ENCODE results near the gene ABRAXAS1.
A peak's percentile ranks its signal among the peaks of the same experiment; 100 is the strongest.

Gene ABRAXAS1

GRCh38 chr4:83486457-83487129 lies 1.7 kb upstream of the ABRAXAS1 start:
- H3K9me2 ChIP-seq (replicated peaks; ENCODE audit: insufficient read depth, low read length): no peaks in the 10 kb centered on the region
- H2AFZ ChIP-seq (ENCODE audit: low read depth, low read length, severe bottlenecking): no peak overlapping the region
- H3K9me3 ChIP-seq (ENCODE audit: insufficient read depth, low read length): no peaks in the 10 kb centered on the region
- H3K9ac ChIP-seq (ENCODE audit: low read length): no peak overlapping the region
- H3K36me3 ChIP-seq (ENCODE audit: low read length): no peaks in the 10 kb centered on the region
- H4K20me1 ChIP-seq (ENCODE audit: low read depth, low read length): no peaks in the 10 kb centered on the region
- peaks cover 8% of the 10 kb centered on the region; the same call in 1 of the 2 replicates for H3K79me2 ChIP-seq (ENCODE audit: insufficient read depth, low read length)
- H3K27ac ChIP-seq (ENCODE audit: low read depth, low read length): no peak overlapping the region
- no peak overlapping the region for H3K4me3 ChIP-seq (ENCODE audit: insufficient read depth, low read length, poor library complexity, severe bottlenecking)
- H3K27me3 ChIP-seq (ENCODE audit: low read length): no peaks in the 10 kb centered on the region
- no peak overlapping the region for H3K4me2 ChIP-seq (ENCODE audit: low read depth, low read length, poor library complexity, severe bottlenecking)
- TF ChIP-seq, protein P1, sequence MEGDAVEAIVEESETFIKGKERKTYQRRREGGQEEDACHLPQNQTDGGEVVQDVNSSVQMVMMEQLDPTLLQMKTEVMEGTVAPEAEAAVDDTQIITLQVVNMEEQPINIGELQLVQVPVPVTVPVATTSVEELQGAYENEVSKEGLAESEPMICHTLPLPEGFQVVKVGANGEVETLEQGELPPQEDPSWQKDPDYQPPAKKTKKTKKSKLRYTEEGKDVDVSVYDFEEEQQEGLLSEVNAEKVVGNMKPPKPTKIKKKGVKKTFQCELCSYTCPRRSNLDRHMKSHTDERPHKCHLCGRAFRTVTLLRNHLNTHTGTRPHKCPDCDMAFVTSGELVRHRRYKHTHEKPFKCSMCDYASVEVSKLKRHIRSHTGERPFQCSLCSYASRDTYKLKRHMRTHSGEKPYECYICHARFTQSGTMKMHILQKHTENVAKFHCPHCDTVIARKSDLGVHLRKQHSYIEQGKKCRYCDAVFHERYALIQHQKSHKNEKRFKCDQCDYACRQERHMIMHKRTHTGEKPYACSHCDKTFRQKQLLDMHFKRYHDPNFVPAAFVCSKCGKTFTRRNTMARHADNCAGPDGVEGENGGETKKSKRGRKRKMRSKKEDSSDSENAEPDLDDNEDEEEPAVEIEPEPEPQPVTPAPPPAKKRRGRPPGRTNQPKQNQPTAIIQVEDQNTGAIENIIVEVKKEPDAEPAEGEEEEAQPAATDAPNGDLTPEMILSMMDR (IDR thresholded peaks at IDR 0.05; ENCODE audit: insufficient read depth, low read length, poor library complexity, severe bottlenecking): no peak
- TF ChIP-seq EZH2phosphoT487 (conservative IDR thresholded peaks at IDR 0.05; ENCODE audit: low read length): no peak
- H3F3A ChIP-seq (ENCODE audit: insufficient read depth): no peaks in the 10 kb centered on the region; the same call in 1 of the 2 replicates

DNA sequence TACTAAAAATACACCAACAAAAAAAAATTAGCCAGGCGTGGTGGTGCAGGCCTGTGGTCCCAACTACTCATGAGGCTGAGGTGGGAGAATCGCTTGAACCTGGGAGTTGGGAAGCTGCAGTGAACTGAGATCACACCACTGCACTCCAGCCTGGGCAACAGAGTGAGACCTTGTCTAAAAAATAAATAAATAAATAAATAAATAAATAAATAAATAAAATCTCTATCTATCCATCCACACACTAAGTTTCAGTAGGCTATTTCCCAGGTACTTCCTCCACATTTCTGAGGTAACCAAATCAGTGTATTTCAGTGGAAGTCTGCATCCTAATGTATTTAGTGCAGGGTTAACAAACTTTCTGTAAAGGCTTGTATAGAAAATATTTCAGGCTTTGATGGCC lies 10.9 kb downstream of the ABRAXAS1 start:
- no peaks in the 10 kb centered on the region for H3K9me2 ChIP-seq (replicated peaks; ENCODE audit: insufficient read depth, low read length)
- no peak overlapping the region for H2AFZ ChIP-seq (ENCODE audit: low read depth, low read length, severe bottlenecking)
- H3K36me3 ChIP-seq (ENCODE audit: low read length): no peaks in the 10 kb centered on the region
- H3K27ac ChIP-seq (ENCODE audit: low read depth, low read length): no peak overlapping the region
- H3K9ac ChIP-seq (ENCODE audit: low read length): no peak overlapping the region
- no peaks in the 10 kb centered on the region for H4K20me1 ChIP-seq (ENCODE audit: low read depth, low read length)
- no peak overlapping the region for H3K4me2 ChIP-seq (ENCODE audit: low read depth, low read length, poor library complexity, severe bottlenecking)
- no peaks in the 10 kb centered on the region for H3F3A ChIP-seq (ENCODE audit: insufficient read depth)
- no peaks in the 10 kb centered on the region for H3K79me2 ChIP-seq (ENCODE audit: insufficient read depth, low read length)
- no peak overlapping the region for H3K4me3 ChIP-seq (ENCODE audit: insufficient read depth, low read length, poor library complexity, severe bottlenecking)
- H3K27me3 ChIP-seq (ENCODE audit: low read length): no peaks in the 10 kb centered on the region
- no peaks in the 10 kb centered on the region for H3K9me3 ChIP-seq (ENCODE audit: insufficient read depth, low read length)
- TF ChIP-seq EZH2phosphoT487 (conservative IDR thresholded peaks at IDR 0.05; ENCODE audit: low read length): no peak
- TF ChIP-seq, protein P1 (IDR thresholded peaks at IDR 0.05; ENCODE audit: insufficient read depth, low read length, poor library complexity, severe bottlenecking): no peak

DNA sequence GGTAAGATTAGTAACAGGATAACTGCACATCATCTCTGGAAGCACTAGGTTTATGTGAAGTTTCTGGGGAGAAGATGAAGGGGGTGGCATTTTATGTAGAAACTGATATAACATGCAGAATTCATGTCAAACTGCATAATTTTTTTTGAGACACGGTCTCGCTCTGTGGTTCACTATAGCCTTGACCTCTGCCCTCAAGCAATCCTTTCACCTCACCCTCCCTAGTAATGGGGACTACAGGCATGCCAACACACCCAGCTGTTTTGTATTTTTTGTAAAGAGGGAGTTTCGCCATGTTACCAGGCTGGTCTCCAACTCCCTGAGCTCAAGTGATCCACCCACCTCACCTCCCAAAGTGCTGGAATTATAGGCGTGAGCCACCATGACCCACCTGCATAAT lies 11.5 kb downstream of the ABRAXAS1 start:
- H2AFZ ChIP-seq (ENCODE audit: low read depth, low read length, severe bottlenecking): no peak overlapping the region
- no peak overlapping the region for H3K27ac ChIP-seq (ENCODE audit: low read depth, low read length)
- H3K4me2 ChIP-seq (ENCODE audit: low read depth, low read length, poor library complexity, severe bottlenecking): no peak overlapping the region
- no peak overlapping the region for H3K9ac ChIP-seq (ENCODE audit: low read length)
- no peaks in the 10 kb centered on the region for H3F3A ChIP-seq (ENCODE audit: insufficient read depth)
- no peaks in the 10 kb centered on the region for H3K27me3 ChIP-seq (ENCODE audit: low read length)
- H4K20me1 ChIP-seq (ENCODE audit: low read depth, low read length): no peaks in the 10 kb centered on the region
- H3K9me2 ChIP-seq (replicated peaks; ENCODE audit: insufficient read depth, low read length): no peaks in the 10 kb centered on the region
- no peaks in the 10 kb centered on the region for H3K9me3 ChIP-seq (ENCODE audit: insufficient read depth, low read length)
- H3K36me3 ChIP-seq (ENCODE audit: low read length): no peaks in the 10 kb centered on the region
- H3K79me2 ChIP-seq (ENCODE audit: insufficient read depth, low read length): no peaks in the 10 kb centered on the region
- TF ChIP-seq EZH2phosphoT487 (conservative IDR thresholded peaks at IDR 0.05; ENCODE audit: low read length): no peak
- H3K4me3 ChIP-seq (ENCODE audit: insufficient read depth, low read length, poor library complexity, severe bottlenecking): no peak overlapping the region

DNA sequence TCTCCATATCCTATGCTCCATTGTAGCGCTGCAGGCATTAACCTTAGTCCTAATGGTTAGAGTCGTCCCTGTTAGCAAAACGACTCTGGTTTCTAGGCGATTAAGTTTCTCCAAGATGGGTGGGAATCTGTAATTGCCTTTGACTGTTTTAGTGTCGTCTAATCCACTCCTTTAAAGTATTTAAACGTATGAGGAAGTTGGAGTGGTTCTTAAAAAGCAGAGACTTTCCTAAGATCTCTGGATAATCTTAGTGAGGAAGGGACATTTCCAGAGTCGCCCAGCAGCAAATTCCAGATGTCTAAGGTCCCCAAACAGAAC lies 28.8 kb downstream of the ABRAXAS1 start:
- peaks cover 6% of the 10 kb centered on the region; the same call in 1 of the 2 replicates for H3K36me3 ChIP-seq (ENCODE audit: low read length)
- peak overlapping the region; percentile 81 for H3K9ac ChIP-seq (ENCODE audit: low read length)
- TF ChIP-seq EZH2phosphoT487 (conservative IDR thresholded peaks at IDR 0.05; ENCODE audit: low read length): no peak
- TF ChIP-seq, protein P1 (IDR thresholded peaks at IDR 0.05; ENCODE audit: insufficient read depth, low read length, poor library complexity, severe bottlenecking): no peak
- peak overlapping the region; percentile 66 for H3K27ac ChIP-seq (ENCODE audit: low read depth, low read length)
- peak overlapping the region; percentile 68 for H2AFZ ChIP-seq (ENCODE audit: low read depth, low read length, severe bottlenecking)
- peaks cover 44% of the 10 kb centered on the region for H3K79me2 ChIP-seq (ENCODE audit: insufficient read depth, low read length)
- peak overlapping the region; percentile 96 for H3K4me2 ChIP-seq (ENCODE audit: low read depth, low read length, poor library complexity, severe bottlenecking)
- peaks cover 9% of the 10 kb centered on the region; the same call in 1 of the 2 replicates for H3F3A ChIP-seq (ENCODE audit: insufficient read depth)
- H3K9me2 ChIP-seq (replicated peaks; ENCODE audit: insufficient read depth, low read length): no peaks in the 10 kb centered on the region
- H3K4me3 ChIP-seq (ENCODE audit: insufficient read depth, low read length, poor library complexity, severe bottlenecking): peak overlapping the region; percentile 96
- H3K27me3 ChIP-seq (ENCODE audit: low read length): no peaks in the 10 kb centered on the region
- H3K9me3 ChIP-seq (ENCODE audit: insufficient read depth, low read length): no peaks in the 10 kb centered on the region
- H4K20me1 ChIP-seq (ENCODE audit: low read depth, low read length): no peaks in the 10 kb centered on the region
